Glutamatergic neuron (in vitro differentiated cells): Measurements from ENCODE around the gene ZPBP2. TPM values are rescaled to one million over a fixed set of nuclear protein-coding genes. Genes with fewer than 3 reads are reported as not detected.
"Not testable (repeated sequence)": the region's sequence is repeated elsewhere in the genome, so short reads cannot be mapped to it uniquely, and the experiment has no call there.

Source experiments
- DNase-seq: peaks from one replicate; pipeline ENCODE4 v3.0.0; 2022
- H3K27ac Mint-ChIP-seq: one replicate; pipeline ENCODE4 v1.8.0; 2020; ENCODE audit warnings: mild to moderate bottlenecking, mixed read lengths, inconsistent platforms; ENCODE audit not compliant: unreplicated experiment
- H3K27me3 Mint-ChIP-seq: one replicate; pipeline ENCODE4 v1.8.0; 2020; ENCODE audit warnings: mild to moderate bottlenecking, moderate library complexity, mixed read lengths, inconsistent platforms; ENCODE audit not compliant: unreplicated experiment
- H3K36me3 Mint-ChIP-seq: one replicate; pipeline ENCODE4 v1.8.0; 2020; ENCODE audit warnings: mild to moderate bottlenecking, mixed read lengths, inconsistent platforms; ENCODE audit not compliant: unreplicated experiment
- H3K4me1 Mint-ChIP-seq: one replicate; pipeline ENCODE4 v1.8.0; 2020; ENCODE audit warnings: mild to moderate bottlenecking, low read depth, mixed read lengths, inconsistent platforms; ENCODE audit not compliant: unreplicated experiment
- H3K4me3 Mint-ChIP-seq: one replicate; pipeline ENCODE4 v1.8.0; 2020; ENCODE audit warnings: mild to moderate bottlenecking, mixed read lengths, inconsistent platforms; ENCODE audit not compliant: unreplicated experiment
- H3K9me3 Mint-ChIP-seq: one replicate; pipeline ENCODE4 v1.8.0; 2020; ENCODE audit warnings: mild to moderate bottlenecking, moderate library complexity, mixed read lengths, inconsistent platforms; ENCODE audit not compliant: unreplicated experiment
- CTCF ChIP-seq: fragments of 200-600 bp; sonication (generic); IDR thresholded peaks from one replicate; pipeline ENCODE4 v1.5.0; 2021; ENCODE audit not compliant: partially characterized antibody, unreplicated experiment
- total RNA-seq: library from RNA; stranded (reverse); fragmentation: NEBNext Ultra II Directional; extraction: Animal tissue kit (Norgen Biotek cat#: 25700); gene quantifications from one replicate; pipeline ENCODE4 v1.2.1, GENCODE V29; 2021; ENCODE audit not compliant: unreplicated experiment

The ZPBP2 gene
- total RNA-seq, 1 donor from 2014 or later: not detected

GRCh38 chr17:39852239-39852638 is 15.8 kb upstream of the ZPBP2 start:
- no peak overlapping the region for H3K27ac Mint-ChIP-seq
- TF ChIP-seq CTCF: no peak
- no peaks in the 10 kb centered on the region for H3K27me3 Mint-ChIP-seq
- no peaks in the 10 kb centered on the region for H3K36me3 Mint-ChIP-seq
- H3K9me3 Mint-ChIP-seq: no peaks in the 10 kb centered on the region
- no peak for DNase-seq
- H3K4me1 Mint-ChIP-seq: peaks cover 3% of the 10 kb centered on the region
- H3K4me3 Mint-ChIP-seq: no peak overlapping the region

- Mint-ChIP-seq H3K9me3 (no peaks in the 10 kb centered on the region), H3K36me3 (no peaks in the 10 kb centered on the region), H3K27me3 (no peaks in the 10 kb centered on the region), H3K4me1 (no peaks in the 10 kb centered on the region), H3K27ac (no peak overlapping the region), H3K4me3 (no peak overlapping the region)
- TF ChIP-seq CTCF: no peak
- DNase-seq: no peak
Observed at GRCh38 chr17:39854909-39855308, 13.1 kb upstream of the ZPBP2 start.

GRCh38 chr17:39855911-39856649 is 11.9 kb upstream of the ZPBP2 start:
- not testable (repeated sequence) for H3K27ac Mint-ChIP-seq, DNase-seq, H3K27me3 Mint-ChIP-seq, H3K4me1 Mint-ChIP-seq, H3K36me3 Mint-ChIP-seq, H3K9me3 Mint-ChIP-seq, H3K4me3 Mint-ChIP-seq

- no peak for TF ChIP-seq CTCF
- Mint-ChIP-seq H3K27ac (no peak overlapping the region), H3K4me1 (no peaks in the 10 kb centered on the region), H3K36me3 (no peaks in the 10 kb centered on the region), H3K27me3 (peaks cover 10% of the 10 kb centered on the region), H3K9me3 (peaks cover 4% of the 10 kb centered on the region), H3K4me3 (no peak overlapping the region)
- DNase-seq: no peak
Observed at GRCh38 chr17:39861235-39861634, 6.8 kb upstream of the ZPBP2 start.

- H3K27me3 Mint-ChIP-seq: peaks cover 14% of the 10 kb centered on the region
- TF ChIP-seq CTCF: no peak
Observed at GRCh38 chr17:39863244-39863917, 4.6 kb upstream of the ZPBP2 start.

More at GRCh38 chr17:39863244-39863917, 4.6 kb upstream of the ZPBP2 start:
- no peak for DNase-seq
- Mint-ChIP-seq H3K4me3 (peak overlapping the region; percentile 3), H3K4me1 (no peaks in the 10 kb centered on the region), H3K27ac (no peak overlapping the region), H3K36me3 (peaks cover 7% of the 10 kb centered on the region), H3K9me3 (peaks cover 4% of the 10 kb centered on the region)
